HG03039 (cell line): Measurements from ENCODE around the gene ITGA3.

Source experiments
- ATAC-seq: cut with Tn5 transposase; IDR thresholded peaks from one replicate; pipeline ENCODE4 v1.9.1; 2021; ENCODE audit warnings: mild to moderate bottlenecking, moderate library complexity; ENCODE audit not compliant: unreplicated experiment

ITGA3 gene

DNA sequence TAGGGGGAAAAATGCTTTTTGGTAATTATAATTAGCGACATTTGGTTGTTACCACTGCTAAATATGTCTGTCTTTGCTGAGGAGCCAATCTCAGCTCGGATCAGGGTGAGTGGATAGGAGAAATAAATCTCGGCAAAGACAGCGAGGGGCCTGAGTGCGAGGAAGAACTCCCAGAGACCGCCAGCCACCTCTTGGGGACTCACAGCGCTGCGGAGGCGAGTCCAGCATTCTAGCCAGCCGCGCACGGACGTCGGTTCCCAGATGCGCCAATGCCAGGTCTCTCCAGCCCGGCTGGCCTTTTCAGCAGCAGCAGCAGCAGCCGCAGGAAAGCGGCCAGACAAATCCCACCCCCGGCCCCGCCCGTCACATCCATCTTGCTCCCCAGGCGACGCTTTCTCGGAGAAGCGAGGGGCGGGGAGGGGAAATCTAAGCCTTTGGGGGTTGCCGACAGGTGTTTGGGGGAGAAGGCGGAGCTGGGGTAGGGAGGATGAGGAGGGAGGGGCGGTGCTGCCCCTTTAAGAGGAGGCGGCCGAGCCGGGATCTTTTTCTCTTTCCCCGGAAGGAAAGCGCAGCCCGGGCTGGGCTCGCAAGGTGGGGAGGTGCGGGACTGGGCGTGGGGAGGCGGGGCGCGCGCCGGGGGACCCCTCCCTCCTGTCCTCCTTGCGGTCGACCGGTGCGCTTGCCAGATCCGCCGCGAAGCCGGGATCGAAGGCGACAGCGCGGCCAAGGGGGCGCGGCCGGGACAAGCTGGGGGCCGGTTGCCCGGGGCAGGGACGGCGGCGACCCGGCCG is at the start of gene ITGA3:
Gene ITGA3 (plus strand): TSS at position 685 of the 791 bp plus-strand sequence. CDS start 330 bp downstream, outside the sequence.
- no peak for ATAC-seq

DNA sequence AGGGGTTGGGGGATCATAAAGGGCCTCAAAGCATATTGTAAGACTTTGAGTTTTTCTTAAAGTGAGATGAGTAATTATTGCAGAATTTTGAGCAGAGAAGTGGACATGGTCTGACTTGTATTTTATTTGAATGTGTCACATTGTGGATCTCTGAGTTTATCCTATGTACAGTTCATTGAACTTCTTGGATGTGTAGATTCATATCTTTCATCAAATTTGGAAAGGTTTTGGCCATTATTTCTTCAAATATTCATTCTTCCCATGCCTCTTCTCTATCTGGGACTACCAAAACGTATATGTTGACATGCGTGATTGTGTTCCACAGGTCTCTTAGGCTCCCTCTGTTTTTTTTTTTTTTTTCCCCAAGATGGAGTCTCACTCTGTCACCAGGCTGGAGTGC is 46.6 kb upstream of the ITGA3 start:
- ATAC-seq = no peak

DNA sequence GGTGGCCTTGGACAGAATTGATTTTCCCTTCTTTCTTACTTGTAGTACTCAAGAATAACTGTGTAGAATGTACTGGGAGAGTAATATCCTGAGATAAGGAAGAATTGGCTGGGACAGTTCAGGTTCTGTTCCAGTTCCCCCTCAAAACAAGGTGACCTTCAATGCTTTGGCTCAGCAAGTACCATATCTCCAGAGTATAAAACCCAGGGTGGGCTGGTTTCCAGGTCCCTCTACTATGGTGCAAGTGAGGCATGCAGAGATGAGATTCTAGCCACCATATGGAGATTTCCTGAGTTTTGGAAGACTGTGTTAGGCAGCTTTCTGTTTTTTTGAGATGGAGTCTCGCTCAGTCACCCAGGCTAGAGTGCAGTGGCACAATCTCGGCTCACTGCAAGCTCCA is 42.8 kb upstream of the ITGA3 start:
- ATAC-seq = no peak

DNA sequence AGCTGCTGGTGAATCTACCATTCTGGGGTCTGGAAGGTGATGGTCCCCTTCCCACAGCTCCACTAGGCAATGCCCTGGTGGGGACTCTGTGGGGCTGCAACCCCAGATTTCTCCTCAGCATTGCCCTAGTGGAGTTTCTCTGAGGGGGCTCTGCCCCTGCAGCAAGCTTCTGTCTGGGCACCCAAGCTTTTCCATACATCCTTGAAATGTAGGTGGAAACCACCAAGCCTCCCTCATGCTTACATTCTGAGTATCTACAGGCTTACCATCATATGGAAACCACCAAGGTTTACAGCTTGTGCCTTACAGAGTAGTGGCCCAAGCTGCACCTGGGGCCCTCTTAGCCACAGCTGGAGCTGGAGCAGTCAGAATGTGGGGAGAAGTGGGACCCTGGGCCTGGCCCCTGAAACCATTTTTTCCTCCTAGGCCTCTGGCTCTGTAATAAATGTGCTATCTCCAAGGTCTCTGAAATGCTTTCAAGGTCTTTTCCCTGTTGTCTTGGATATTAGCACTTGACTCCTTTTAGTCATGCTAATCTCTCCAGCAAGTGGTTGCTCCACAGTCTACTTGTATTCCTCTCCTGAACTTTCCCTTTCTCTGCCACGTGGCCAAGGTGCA is 41.3 kb upstream of the ITGA3 start:
- no peak for ATAC-seq

DNA sequence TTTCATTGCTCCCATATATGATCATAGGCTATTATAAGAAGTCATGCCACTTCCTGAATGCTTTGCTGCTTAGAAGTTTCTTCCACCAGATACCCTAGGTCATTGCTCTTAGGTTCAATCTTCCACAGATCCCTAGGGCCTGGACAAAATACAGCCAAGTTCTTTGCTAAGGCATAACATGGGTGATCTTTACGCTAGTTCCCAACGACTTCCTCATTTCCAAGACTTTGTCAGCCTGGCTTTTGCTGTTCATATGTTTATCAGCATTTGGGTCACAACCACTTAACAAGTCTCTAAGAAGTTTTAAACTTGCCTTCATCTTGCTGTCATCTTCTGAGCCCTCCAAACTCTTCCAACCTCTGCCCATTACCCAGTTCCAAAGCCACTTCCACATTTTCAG is 40.8 kb upstream of the ITGA3 start:
- ATAC-seq = no peak

DNA sequence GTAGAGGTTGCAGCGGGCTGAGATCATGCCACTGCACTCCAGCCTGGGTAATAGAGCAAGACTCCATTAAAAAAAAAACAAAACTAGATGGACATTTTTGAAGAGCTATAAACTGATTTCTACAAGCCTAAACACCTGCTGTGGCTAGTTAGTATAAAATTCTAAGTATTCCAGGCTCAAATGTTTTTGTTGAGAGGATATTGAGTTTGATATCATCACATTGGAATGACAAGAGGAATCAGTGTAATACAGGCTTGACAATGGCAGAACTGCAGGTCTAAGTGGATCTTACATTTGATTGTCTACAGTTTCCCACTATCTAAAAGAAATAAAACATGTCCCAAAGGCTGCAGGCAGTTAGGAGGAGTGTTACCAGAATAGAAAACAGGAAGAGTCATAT is 37.0 kb upstream of the ITGA3 start:
- no peak for ATAC-seq

DNA sequence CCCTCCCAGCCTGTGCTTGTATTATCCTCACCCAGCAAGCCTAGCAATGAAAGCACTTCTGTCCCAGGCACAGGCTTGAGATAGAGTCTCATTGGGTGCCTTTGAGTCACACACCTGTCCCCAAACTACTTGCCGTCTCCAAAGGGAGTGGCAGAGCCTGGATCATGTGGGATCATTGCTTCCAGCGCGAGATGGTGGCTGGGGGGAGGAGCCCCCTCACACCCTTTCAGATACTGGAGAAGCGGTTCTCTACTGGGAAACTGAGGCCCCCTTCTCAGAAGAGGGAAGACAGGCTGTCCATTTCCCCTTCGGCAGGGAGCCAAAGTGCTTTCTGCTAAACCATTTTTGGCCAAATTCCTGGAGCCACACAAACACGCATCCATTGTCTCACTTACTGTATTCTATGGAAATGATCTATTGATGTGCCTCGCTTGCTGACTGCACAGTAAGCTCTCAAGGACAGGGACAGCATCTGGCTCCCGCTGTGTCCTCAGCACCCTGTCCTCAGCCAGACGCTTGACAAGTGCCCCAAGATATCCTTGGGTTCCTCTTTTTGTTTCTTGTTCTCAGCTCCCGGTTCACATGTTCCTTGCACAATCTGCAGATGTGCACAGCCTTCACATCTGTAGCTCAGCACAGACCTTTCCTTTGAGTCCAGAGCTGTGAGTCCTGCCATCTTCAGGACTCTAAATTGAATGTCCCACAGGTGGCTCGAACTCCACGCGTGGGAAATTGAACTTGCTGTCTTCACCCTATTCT is 34.9 kb upstream of the ITGA3 start:
- ATAC-seq = no peak

DNA sequence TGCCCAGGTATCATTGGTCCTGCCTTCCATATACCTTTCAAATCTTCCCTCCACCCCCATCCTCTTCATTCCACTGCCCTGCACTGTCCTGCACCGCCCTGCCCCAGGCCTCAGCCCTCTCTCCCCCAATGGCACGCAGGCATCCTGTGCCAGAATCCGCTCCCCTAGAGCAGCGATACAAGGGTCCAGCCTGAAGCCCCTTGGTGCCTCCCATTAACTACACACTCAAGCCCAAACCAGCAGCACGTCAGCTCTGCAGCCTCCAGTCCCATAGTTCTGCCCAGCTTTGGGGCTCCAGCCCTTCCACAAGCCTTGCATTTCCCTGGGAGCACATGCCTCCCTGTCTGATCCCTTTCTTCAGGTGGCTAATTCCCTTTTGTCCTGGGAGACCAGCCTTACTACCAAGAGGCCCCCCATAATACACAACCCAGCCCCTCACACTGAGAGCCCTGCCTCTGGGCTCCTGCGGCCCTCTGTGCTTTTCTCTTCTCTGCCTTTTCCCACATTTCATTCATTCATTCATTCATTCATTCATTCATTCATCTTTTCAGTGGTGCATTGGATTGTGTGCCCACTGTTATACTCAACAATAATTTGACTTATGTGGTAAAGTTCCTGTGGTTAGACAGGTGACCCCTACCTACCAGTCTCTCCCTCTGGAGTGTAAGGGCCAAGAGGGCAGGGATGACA is 34.1 kb upstream of the ITGA3 start:
- ATAC-seq = no peak

DNA sequence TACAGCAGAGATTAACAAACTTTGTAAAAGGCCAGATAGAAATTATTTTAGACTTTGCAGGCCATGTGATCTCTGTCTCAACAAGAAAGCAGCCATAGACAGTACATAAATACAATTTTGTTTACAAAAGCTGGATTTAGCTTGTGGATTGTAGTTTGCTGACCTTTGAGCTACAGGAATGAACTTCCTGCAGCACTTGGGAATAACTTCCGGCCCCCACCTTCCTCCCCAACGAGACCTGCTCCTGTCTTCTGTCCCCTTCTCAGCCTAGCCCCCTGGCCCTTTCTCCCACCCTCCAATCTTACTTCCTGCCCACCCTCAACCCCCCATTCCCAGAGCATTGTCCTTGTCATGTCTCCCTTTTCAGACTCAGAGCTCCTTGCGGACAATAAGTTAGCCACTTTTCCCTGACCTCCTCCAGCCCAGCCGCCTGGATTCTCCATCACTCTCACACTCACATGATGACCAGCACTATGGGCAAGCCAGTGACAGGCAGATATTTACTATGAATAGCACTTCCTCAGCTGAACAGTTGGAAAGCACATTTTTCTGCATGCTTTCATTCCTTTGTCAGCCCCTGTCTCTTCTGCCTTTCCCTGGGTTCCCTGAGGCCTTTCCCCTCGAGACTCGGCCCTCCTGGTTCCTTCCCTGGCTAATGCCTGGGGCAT is 33.3 kb upstream of the ITGA3 start:
- no peak for ATAC-seq

DNA sequence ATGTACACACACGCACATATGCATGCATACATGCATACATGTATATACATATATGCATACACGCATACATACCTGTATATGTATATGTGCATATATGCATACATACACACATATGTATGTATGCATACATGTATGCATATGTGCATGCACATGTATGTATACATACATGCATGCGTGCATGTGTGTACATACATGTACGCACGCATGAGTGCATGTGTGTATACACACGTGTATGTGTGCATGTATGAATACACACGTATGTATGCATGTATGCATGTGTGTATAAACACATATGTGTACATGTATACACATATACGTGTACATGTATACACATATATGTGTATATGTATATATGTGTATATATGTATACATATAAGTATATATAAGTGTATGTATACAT is 32.4 kb upstream of the ITGA3 start:
- ATAC-seq = no peak

DNA sequence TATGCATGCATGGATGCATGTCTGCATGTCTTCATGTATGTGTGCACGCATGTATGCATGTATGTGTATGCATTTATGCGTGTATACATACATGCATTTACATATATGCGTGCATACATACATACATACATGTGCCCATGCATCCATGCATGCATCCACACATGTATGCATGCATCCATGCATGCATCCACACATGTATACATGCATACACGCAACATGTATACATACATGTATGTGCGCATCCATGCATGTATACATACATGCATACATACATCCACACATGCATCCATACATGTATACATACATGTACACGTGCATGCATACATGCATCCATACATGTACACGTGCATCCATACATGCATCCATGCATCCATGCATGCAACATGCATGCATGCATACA is 31.1 kb upstream of the ITGA3 start:
- no peak for ATAC-seq

DNA sequence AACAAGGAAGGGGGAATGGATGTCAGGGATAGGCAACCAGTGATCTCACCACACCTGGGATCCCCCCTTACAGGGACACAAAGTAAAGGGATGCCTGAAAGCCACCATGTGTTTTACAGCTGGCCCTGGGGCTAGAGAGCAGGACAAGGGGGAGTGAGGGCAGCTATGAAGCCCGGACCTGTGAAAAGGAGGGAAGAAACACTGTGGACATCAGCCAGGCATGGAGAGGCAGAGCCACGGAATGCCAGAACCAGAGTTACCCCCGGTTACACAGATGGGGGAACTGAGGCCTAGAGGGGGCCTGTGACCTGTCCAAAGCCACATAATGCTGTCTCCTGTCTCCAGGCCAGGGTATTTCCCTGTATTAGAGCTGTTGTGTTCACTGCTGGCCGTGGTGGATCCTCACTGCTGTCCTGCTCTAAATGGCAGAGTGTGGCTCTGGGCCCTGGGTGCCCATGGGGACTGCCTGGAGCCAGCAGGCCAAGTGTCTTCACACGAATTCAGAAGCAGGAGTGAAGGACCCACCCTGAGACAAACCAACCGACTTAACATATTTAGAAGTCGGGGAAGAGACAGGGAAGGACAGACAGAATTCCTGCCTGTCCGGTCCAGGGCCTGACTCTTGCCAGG is 29.7 kb upstream of the ITGA3 start:
- ATAC-seq = no peak

DNA sequence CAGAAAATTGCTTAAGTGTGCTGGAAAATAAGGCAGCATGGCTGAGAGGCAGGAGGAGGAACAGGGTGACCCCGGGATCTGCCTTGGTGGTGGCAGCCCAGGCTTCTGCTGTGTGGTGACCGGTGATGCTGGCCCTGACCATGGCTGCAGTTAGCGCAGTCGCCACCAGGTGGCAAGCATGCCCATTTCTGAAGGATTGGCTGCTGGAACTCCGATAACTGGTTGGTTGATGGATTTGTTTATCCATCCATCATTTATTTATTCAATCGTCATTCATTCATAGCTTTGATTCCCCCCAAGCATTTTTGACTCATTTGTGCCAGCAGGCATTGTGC is 29.1 kb upstream of the ITGA3 start:
- no peak for ATAC-seq

DNA sequence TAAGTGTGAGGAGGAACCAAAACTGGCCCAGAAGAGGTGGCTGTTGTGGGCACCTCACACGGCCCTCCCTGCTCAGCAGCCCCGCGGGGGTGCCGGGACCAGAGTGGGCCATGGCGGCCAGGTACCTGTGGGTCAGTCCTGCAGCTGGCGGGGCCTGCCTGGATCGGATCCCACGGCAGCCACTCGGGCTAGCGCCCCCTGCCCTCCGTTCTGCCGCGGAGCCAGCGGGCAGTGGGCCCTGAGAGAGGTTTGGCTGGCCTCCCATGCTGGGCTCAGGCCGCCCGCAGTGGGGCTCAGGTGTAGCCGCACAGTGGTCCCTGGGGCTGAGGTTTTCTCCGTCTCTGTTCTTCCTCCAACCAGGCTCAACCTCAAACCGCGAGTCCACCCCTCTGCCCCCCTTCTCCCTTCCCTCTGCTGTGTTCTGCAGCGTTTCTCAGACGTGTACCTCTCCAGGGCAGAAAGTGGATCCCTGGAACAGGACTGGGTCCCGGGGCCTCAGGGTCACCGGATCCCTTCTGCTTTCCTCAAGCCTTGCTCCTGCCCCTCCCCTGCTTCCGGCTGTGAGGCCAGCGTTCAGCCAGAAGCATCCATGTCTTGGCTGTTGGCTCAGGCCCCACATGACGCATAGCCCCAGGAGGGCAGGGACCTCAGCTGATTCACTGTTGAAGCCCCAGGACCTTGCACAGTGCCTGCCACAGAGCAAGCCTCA is 28.6 kb upstream of the ITGA3 start:
- no peak for ATAC-seq

DNA sequence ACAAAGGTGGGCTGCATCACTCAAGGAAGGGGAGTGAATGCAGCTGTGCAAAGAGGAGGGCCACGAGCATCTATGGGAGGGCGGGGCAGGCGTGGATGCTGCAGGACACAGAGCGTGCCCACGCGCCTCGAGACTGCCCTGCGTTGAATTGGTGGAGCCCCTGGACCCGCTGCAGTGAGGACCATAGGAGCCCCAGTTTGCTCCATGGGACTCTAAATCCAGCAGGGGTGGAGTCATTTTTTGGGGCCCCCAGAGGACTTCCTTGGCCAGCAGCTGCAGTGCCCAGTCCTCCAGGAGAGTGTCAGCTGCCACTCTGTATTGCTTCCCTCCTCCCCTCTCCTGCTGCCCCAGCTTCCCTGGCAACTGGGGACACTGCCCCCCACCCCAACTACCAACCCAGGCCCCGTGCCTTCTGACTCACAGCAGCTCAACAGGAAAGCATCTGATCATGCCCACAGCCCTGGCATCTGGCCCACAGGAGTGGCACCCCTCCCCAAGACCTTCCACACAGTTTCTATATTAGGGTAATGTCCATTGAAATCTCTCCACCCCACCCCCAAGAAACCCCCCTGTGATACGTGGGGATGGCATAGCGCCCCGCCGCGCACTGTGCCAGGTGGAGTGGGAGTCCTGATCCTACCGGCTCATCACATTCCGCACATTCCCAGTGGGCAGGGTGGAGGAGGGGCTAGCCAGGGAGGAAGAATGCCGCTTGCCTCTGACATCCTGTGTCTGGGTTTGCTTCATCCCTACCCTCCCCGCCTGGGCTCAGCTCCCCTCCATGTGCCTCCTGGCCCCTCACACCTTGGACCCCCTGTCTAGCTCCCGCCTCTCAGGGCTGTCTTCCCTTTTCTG is 27.8 kb upstream of the ITGA3 start:
- ATAC-seq = no peak

DNA sequence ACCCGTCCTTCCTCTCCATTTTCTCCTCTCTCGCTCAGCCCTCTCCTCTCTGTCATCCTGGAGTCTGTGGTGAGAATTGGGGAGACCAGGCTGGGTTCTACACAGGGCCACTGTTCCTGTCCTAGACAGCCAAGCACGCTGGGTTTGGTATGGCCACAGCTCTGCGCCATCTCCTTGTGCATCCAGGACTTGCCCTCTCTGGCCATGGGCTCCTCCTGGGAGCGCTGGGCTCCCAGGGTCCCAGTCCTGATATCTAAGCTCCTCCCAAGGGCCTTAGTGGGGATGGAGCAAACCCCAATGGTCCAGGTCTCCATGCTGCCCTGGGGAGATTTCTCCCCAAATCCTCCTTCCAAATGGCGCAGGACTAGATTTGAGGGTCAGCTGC is 27.2 kb upstream of the ITGA3 start:
- no peak for ATAC-seq

DNA sequence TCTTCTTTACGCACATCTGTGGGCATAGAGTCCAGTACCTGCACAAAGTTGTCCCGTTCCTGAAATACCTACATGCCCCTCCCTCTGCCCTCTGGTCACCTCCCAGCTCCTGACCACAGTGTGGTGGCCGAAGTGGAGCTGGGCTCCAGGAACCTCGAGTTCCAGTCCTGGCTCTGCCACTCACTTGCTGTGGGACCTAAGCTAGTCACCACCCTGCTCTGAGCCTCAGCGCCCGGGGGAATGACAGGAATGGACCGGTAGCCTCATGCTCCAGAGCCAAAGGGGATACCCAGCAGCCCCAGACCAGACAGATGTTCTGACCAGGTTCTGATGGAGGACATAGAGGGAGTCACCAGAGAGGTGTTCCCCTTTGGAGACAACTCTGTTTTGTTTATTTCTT is 26.7 kb upstream of the ITGA3 start:
- ATAC-seq = no peak

DNA sequence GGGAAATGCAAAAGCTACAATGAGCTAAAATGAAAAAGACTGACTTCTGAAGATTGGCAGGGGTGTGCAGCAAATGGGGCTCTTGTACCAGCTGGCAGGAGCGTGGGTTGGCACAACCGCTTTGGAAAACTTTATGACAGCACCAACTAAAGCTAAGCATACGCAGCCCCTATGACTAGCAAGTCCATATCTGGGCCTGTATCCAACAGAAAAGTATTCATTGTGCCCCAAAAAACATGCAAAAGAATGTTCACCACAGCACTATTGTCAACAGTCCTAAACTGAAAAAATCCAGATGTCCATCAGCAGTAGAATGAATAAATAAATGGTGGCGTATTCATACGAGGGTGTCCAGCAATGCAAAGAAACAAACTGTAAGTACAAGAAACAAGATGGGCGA is 22.6 kb upstream of the ITGA3 start:
- no peak for ATAC-seq
